ENCODE data around the gene CEND1. TPM values are rescaled to one million over a fixed set of nuclear protein-coding genes. Genes with fewer than 3 reads are reported as not detected.

Gene CEND1
- 1 to 10 TPM in 1 of 5 experiments, not detected in 4; 2.3 TPM for total RNA-seq
- not detected for polyA plus RNA-seq
- not detected for total RNA-seq

DNA sequence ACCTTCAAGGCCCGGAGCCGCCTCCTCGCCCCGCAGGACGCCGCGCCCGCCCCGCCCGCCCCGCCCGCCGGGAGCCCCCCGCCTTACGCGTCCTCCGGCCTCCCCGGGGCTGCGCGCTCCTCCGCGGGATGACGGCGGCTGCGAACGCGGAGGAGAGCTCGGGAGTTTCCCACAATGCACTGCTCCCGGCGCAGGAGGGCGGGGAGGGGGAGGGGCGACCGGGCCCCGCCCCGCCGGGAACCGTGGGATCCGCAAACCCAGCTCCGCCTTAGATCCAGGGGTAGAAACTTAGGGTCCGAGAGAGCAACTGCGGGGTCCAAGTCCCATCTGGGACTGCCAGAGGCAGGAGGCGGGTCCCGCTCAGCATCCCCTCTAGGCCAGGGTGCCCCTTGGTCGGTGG, at the start of gene CEND1:
TSS of gene CEND1 (minus strand) at position 148 of the 400 bp plus-strand sequence. CDS start 1,514 bp downstream, outside the sequence.
- H3K27ac Mint-ChIP-seq, result peak within 1 kb of the TSS in 1 of 9 donors; percentile 58
- H3K4me1 Mint-ChIP-seq, result peaks cover 0 to 6% (median 0%) of the 10 kb centered on the region in 7 donors
- peaks cover 0 to 36% (median 0%) of the 10 kb centered on the region in 3 experiments for H3K36me3 ChIP-seq (ENCODE audit: control insufficient read depth in 2 of 3, insufficient read depth in 3 of 3, low read length in 3 of 3)
- intact Hi-C loops (cut with micrococcal nuclease), result loop anchor here (1.0 to 10.0 kb wide), 3 partner anchors 13 to 375 kb away; partner anchors contain the start of genes GATD1 (in 1 of the 2), LMNTD2 (in 1 of the 2), RASSF7 (in 1 of the 2) and SIGIRR (in 1 of the 2)
- peak in 1 of 9 donors; percentile 68 for DNase-seq
- peak within 1 kb of the TSS in 2 of 10 donors; percentile 48 to 49 for H3K4me3 Mint-ChIP-seq
- no peak within 1 kb of the TSS for H3K4me3 ChIP-seq (ENCODE audit: low read length)
- H3K9me3 ChIP-seq (ENCODE audit: control insufficient read depth in 2 of 3, low read length in 3 of 3), result no peaks in the 10 kb centered on the region
- ChIA-PET POLR2A (interaction anchor here (1.4 kb wide), 1 partner anchor 12 kb away, joined by 5 read pairs; no protein-coding TSS in a partner anchor), CTCF (no interaction called here)
- ATAC-seq, result peak; percentile 60
- no peaks in the 10 kb centered on the region for H3K9me3 Mint-ChIP-seq
- no peak within 1 kb of the TSS for H3K27ac ChIP-seq (ENCODE audit: low read depth, low read length)
- H3K27me3 Mint-ChIP-seq, result no peaks in the 10 kb centered on the region
- no peaks in the 10 kb centered on the region for H3K27me3 ChIP-seq (ENCODE audit: control insufficient read depth in 2 of 2, insufficient read depth in 2 of 2, low read length in 2 of 2)
- peaks cover 0 to 8% (median 0%) of the 10 kb centered on the region in 5 donors for H3K36me3 Mint-ChIP-seq
- H3K4me1 ChIP-seq (ENCODE audit: control insufficient read depth in 2 of 2, insufficient read depth in 2 of 2, low read length in 2 of 2), result no peaks in the 10 kb centered on the region

DNA sequence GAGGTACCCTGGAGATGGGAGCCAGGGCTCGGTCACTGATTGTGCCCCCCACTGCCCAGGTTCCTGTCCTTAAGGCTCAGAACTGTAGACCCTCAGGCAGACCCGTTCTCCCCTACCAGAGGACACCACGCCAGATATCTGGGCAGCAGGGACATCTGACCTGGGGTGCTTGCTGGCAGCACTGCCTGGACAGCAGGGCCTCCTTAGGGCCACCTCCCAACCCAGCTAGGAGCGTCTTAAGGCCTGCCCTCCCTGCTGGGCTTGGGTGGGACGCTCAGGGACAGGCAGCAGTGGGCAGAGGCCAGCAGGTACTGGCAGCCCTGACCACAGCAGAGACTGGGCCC, 49.4 kb upstream of the CEND1 start:
- peaks cover 0 to 3% (median 0%) of the 10 kb centered on the region in 5 donors for H3K27me3 Mint-ChIP-seq
- H3K4me1 ChIP-seq (ENCODE audit: control insufficient read depth in 2 of 2, insufficient read depth in 2 of 2, low read length in 2 of 2), result peaks cover 16 to 19% of the 10 kb centered on the region in 2 donors
- intact Hi-C loops (cut with micrococcal nuclease), result no loop called here

DNA sequence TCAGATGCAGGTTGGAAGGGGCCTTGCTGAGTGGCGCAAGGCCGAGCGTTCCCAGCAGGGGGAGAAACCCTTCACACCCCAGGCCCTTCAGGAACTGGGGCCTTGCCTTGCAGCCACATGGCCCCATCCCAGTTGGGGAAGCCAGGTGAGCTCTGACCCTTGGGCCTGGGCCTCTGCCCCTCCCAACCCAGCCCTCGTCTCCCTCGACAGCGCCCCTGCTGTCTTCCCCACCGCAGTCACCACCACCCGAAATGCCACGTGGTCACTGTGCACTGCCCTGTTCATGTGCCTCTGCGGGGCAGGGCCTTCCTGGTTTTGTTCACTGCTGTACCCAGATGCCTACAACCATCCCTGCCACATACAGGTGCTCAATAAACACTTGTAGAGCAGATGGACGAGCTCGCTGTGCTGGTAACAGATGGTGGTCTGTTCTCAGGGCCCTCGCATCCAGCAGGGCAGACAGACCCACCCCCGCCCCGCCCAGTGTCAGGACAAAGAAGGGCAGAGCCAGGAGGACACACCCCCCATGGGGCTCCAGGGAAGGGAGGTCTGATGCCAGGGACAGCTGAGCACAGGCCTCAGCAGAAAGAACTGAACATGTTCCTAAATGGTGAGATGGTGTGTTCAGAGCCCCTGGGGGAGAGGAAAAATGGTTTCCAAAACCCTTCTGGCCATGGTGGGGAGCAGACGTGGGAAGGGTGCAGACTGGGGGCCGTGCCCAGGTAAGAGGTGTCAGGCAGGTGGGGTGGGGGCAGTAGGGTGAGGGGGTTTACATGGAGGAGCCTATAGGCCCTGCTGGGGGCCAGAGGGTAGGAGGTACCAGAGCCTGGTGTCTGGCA, 48.8 kb upstream of the CEND1 start:
- CTCF ChIA-PET, result no interaction called here
- Mint-ChIP-seq H3K4me1 (peaks cover 5 to 32% (median 24%) of the 10 kb centered on the region in 7 donors), H3K27ac (peak overlapping the region in 1 of 9 donors; percentile 38), H3K9me3 (no peaks in the 10 kb centered on the region), H3K36me3 (peaks cover 0 to 4% (median 0%) of the 10 kb centered on the region in 5 donors), H3K4me3 (peak overlapping the region in 1 of 10 donors; percentile 17), H3K27me3 (peaks cover 0 to 8% (median 0%) of the 10 kb centered on the region in 5 donors)
- Histone ChIP-seq H3K36me3 (ENCODE audit: control insufficient read depth in 2 of 3, insufficient read depth in 3 of 3, low read length in 3 of 3) (peaks cover 0 to 38% (median 0%) of the 10 kb centered on the region in 3 experiments), H3K27ac (ENCODE audit: low read depth, low read length) (no peak overlapping the region), H3K27me3 (ENCODE audit: control insufficient read depth in 2 of 2, insufficient read depth in 2 of 2, low read length in 2 of 2) (no peaks in the 10 kb centered on the region), H3K4me3 (ENCODE audit: low read length) (no peak overlapping the region), H3K4me1 (ENCODE audit: control insufficient read depth in 2 of 2, insufficient read depth in 2 of 2, low read length in 2 of 2) (peaks cover 13 to 16% of the 10 kb centered on the region in 2 donors), H3K9me3 (ENCODE audit: control insufficient read depth in 2 of 3, low read length in 3 of 3) (no peaks in the 10 kb centered on the region)
- DNase-seq (no peak), ATAC-seq (no peak)
- intact Hi-C loops (cut with micrococcal nuclease), result no loop called here
- POLR2A ChIA-PET, result interaction anchor here (0.6 to 2.2 kb wide), 3 partner anchors 17 to 250 kb away, joined by 3 to 9 read pairs (median 4); partner anchors contain the start of gene PNPLA2

More for the DNA sequence above, 49.4 kb upstream of the CEND1 start:
- DNase-seq, result no peak
- H3K27me3 ChIP-seq (ENCODE audit: control insufficient read depth in 2 of 2, insufficient read depth in 2 of 2, low read length in 2 of 2), result no peaks in the 10 kb centered on the region
- Mint-ChIP-seq H3K27ac (no peak overlapping the region), H3K4me1 (peaks cover under 1 to 31% (median 20%) of the 10 kb centered on the region in 7 donors), H3K36me3 (peaks cover 0 to 4% (median 0%) of the 10 kb centered on the region in 5 donors), H3K4me3 (peak overlapping the region in 1 of 10 donors; percentile 83), H3K9me3 (no peaks in the 10 kb centered on the region)
- no peak for ATAC-seq
- no peak overlapping the region for H3K4me3 ChIP-seq (ENCODE audit: low read length)
- no peak overlapping the region for H3K27ac ChIP-seq (ENCODE audit: low read depth, low read length)
- H3K36me3 ChIP-seq (ENCODE audit: control insufficient read depth in 2 of 3, insufficient read depth in 3 of 3, low read length in 3 of 3), result peaks cover 0 to 38% (median 0%) of the 10 kb centered on the region in 3 experiments
- POLR2A ChIA-PET, result interaction anchor here (5.2 kb wide), 1 partner anchor 19 kb away, joined by 36 read pairs; the partner anchor contains the start of gene PNPLA2
- H3K9me3 ChIP-seq (ENCODE audit: control insufficient read depth in 2 of 3, low read length in 3 of 3), result no peaks in the 10 kb centered on the region
- CTCF ChIA-PET, result no interaction called here

DNA sequence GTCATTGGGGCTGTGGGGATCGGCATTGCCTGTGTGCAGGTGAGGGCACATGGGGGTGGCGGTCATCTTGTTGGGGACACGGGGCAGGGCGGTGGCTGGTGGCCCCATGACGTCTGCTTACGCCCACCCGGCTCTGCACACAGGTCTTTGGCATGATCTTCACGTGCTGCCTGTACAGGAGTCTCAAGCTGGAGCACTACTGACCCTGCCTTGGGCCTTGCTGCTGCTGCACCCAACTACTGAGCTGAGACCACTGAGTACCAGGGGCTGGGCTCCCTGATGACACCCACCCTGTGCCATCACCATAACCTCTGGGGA, 48.1 kb upstream of the CEND1 start:
- ChIA-PET CTCF (no interaction called here), POLR2A (interaction anchor here (0.8 to 2.2 kb wide), 2 partner anchors 18 kb away, joined by 4 to 9 read pairs; partner anchors contain the start of gene PNPLA2)
- H3K36me3 ChIP-seq (ENCODE audit: control insufficient read depth in 2 of 3, insufficient read depth in 3 of 3, low read length in 3 of 3), result peaks cover 0 to 38% (median 0%) of the 10 kb centered on the region in 3 experiments
- intact Hi-C loops (cut with micrococcal nuclease), result no loop called here
- peaks cover 5 to 28% (median 20%) of the 10 kb centered on the region in 7 donors for H3K4me1 Mint-ChIP-seq
- peaks cover 8 to 16% of the 10 kb centered on the region in 2 donors for H3K4me1 ChIP-seq (ENCODE audit: control insufficient read depth in 2 of 2, insufficient read depth in 2 of 2, low read length in 2 of 2)
- ATAC-seq, result no peak
- no peaks in the 10 kb centered on the region for H3K27me3 ChIP-seq (ENCODE audit: control insufficient read depth in 2 of 2, insufficient read depth in 2 of 2, low read length in 2 of 2)
- no peak overlapping the region for H3K4me3 Mint-ChIP-seq
- H3K27ac Mint-ChIP-seq, result no peak overlapping the region
- no peaks in the 10 kb centered on the region for H3K9me3 Mint-ChIP-seq
- DNase-seq, result no peak
- H3K4me3 ChIP-seq (ENCODE audit: low read length), result no peak overlapping the region
- no peak overlapping the region for H3K27ac ChIP-seq (ENCODE audit: low read depth, low read length)
- peaks cover 0 to 7% (median 0%) of the 10 kb centered on the region in 5 donors for H3K27me3 Mint-ChIP-seq
- H3K9me3 ChIP-seq (ENCODE audit: control insufficient read depth in 2 of 3, low read length in 3 of 3), result no peaks in the 10 kb centered on the region
- H3K36me3 Mint-ChIP-seq, result peaks cover 0 to 4% (median 0%) of the 10 kb centered on the region in 5 donors

- Mint-ChIP-seq H3K9me3 (no peaks in the 10 kb centered on the region), H3K27me3 (peaks cover 0 to 8% (median 0%) of the 10 kb centered on the region in 5 donors), H3K4me3 (no peak overlapping the region), H3K27ac (no peak overlapping the region), H3K36me3 (peaks cover 0 to 4% (median 0%) of the 10 kb centered on the region in 5 donors), H3K4me1 (peaks cover 5 to 28% (median 20%) of the 10 kb centered on the region in 7 donors)
- H3K36me3 ChIP-seq (ENCODE audit: control insufficient read depth in 2 of 3, insufficient read depth in 3 of 3, low read length in 3 of 3), result peaks cover 0 to 38% (median 0%) of the 10 kb centered on the region in 3 experiments
- peak; percentile 19 for ATAC-seq
- intact Hi-C loops (cut with micrococcal nuclease), result no loop called here
- no peaks in the 10 kb centered on the region for H3K9me3 ChIP-seq (ENCODE audit: control insufficient read depth in 2 of 3, low read length in 3 of 3)
- peaks cover 10 to 17% of the 10 kb centered on the region in 2 donors for H3K4me1 ChIP-seq (ENCODE audit: control insufficient read depth in 2 of 2, insufficient read depth in 2 of 2, low read length in 2 of 2)
- CTCF ChIA-PET, result no interaction called here
- POLR2A ChIA-PET, result interaction anchor here (0.6 to 2.2 kb wide), 2 partner anchors 18 to 20 kb away, joined by 3 to 9 read pairs; partner anchors contain the start of gene PNPLA2
- no peak overlapping the region for H3K27ac ChIP-seq (ENCODE audit: low read depth, low read length)
- DNase-seq, result no peak
- H3K4me3 ChIP-seq (ENCODE audit: low read length), result no peak overlapping the region
- no peaks in the 10 kb centered on the region for H3K27me3 ChIP-seq (ENCODE audit: control insufficient read depth in 2 of 2, insufficient read depth in 2 of 2, low read length in 2 of 2)
Measured at GRCh38 chr11:837189-837989, 47.5 kb upstream of the CEND1 start.

DNA sequence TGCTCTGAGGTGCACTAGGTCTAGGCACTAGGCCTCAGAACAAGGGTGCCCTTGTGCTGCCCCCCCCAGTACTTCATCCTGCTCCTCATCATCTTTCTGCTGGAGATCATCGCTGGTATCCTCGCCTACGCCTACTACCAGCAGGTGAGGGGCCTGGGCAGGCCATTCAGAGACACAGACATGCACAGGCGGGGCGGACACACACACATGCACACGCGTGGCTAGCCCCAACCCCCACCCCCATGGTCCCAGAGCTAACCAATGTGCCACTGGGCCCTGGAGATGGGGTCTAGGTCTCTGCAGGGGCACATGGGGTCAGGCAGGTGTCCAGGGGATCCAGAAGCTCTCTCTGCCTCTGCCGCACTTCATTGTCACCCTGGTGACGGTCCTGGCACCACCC, 46.8 kb upstream of the CEND1 start:
- intact Hi-C loops (cut with micrococcal nuclease), result no loop called here

More for the DNA sequence above, 46.8 kb upstream of the CEND1 start:
- peaks cover 0 to 4% (median 0%) of the 10 kb centered on the region in 5 donors for H3K36me3 Mint-ChIP-seq
- peaks cover 0 to 13% (median 2%) of the 10 kb centered on the region in 5 donors for H3K27me3 Mint-ChIP-seq
- CTCF ChIA-PET, result no interaction called here
- peaks cover 15 to 19% of the 10 kb centered on the region in 2 donors for H3K4me1 ChIP-seq (ENCODE audit: control insufficient read depth in 2 of 2, insufficient read depth in 2 of 2, low read length in 2 of 2)
- no peak for DNase-seq
- POLR2A ChIA-PET, result interaction anchor here (0.6 to 2.2 kb wide), 3 partner anchors 17 to 19 kb away, joined by 3 to 9 read pairs (median 8); partner anchors contain the start of gene PNPLA2
- no peak overlapping the region for H3K4me3 ChIP-seq (ENCODE audit: low read length)
- peaks cover 5 to 30% (median 20%) of the 10 kb centered on the region in 7 donors for H3K4me1 Mint-ChIP-seq
- H3K27me3 ChIP-seq (ENCODE audit: control insufficient read depth in 2 of 2, insufficient read depth in 2 of 2, low read length in 2 of 2), result no peaks in the 10 kb centered on the region
- H3K4me3 Mint-ChIP-seq, result no peak overlapping the region
- peaks cover 0 to 35% (median 0%) of the 10 kb centered on the region in 3 experiments for H3K36me3 ChIP-seq (ENCODE audit: control insufficient read depth in 2 of 3, insufficient read depth in 3 of 3, low read length in 3 of 3)
- no peaks in the 10 kb centered on the region for H3K9me3 ChIP-seq (ENCODE audit: control insufficient read depth in 2 of 3, low read length in 3 of 3)
- no peak overlapping the region for H3K27ac Mint-ChIP-seq
- no peak overlapping the region for H3K27ac ChIP-seq (ENCODE audit: low read depth, low read length)
- ATAC-seq, result no peak
- no peaks in the 10 kb centered on the region for H3K9me3 Mint-ChIP-seq
